Panc1 (cell line): Measurements from ENCODE around the gene PRRX1. TPM values are rescaled to one million over a fixed set of nuclear protein-coding genes. Genes with fewer than 3 reads are reported as not detected.

Experiments
- ATAC-seq: fragments of 200-7000 bp; cut with Tn5 transposase; 2 replicates; pipeline ENCODE4 v1.9.1; 2020; ENCODE audit warnings: mild to moderate bottlenecking, moderate library complexity
- BruUV-seq: library from RNA; stranded (reverse); fragments of 400-500 nt; replicated peaks from 2 replicates; lab custom pipeline; 2021; lab: Mats Ljungman, UMichigan
- CTCF ChIA-PET: fragments of 300-600 bp; sonication (Branson Sonifier 250); formaldehyde crosslinking; loops from one replicate; lab custom pipeline; 2022; ENCODE audit warnings: antibody characterized with exemption; lab: Charles Lee
- POLR2A ChIA-PET: fragments of 300-600 bp; sonication (Branson Sonifier 250); formaldehyde crosslinking; loops from one replicate; lab custom pipeline; 2022; ENCODE audit warnings: antibody characterized with exemption; lab: Charles Lee
- DNase-seq: peaks from one replicate; pipeline ENCODE4 v3.0.0-alpha.2; 2010; ENCODE audit warnings: low read depth, low spot score
- H3K27ac ChIP-seq: 2 replicates; pipeline ENCODE4 v1.5.1; 2011; ENCODE audit warnings: mild to moderate bottlenecking, low read length, inconsistent platforms
- H3K27me3 ChIP-seq: fragments of 200-500 bp; sonication (Bioruptor generic); 2 replicates; pipeline ENCODE4 v1.6.0; 2014; ENCODE audit warnings: low read length, inconsistent platforms; ENCODE audit not compliant: control insufficient read depth, insufficient read depth
- H3K36me3 ChIP-seq: fragments of 200-500 bp; sonication (Bioruptor generic); 2 replicates; pipeline ENCODE4 v1.5.1; 2014; ENCODE audit warnings: inconsistent platforms, mild to moderate bottlenecking, low read length, moderate library complexity; ENCODE audit not compliant: control insufficient read depth, insufficient read depth
- H3K4me1 ChIP-seq: 2 replicates; pipeline ENCODE4 v1.5.1; 2011; ENCODE audit warnings: inconsistent platforms, mild to moderate bottlenecking, low read length, moderate library complexity; ENCODE audit not compliant: control insufficient read depth, insufficient read depth
- H3K4me3 ChIP-seq, 2 experiments: 2 replicates each; pipeline ENCODE4 v1.5.1; 2011 to 2012; ENCODE audit warnings: low read depth in 2 of 2, low read length in 2 of 2, mild to moderate bottlenecking in 2 of 2, inconsistent platforms in 1 of 2, moderate library complexity in 1 of 2
- H3K9me3 ChIP-seq: fragments of 200-500 bp; sonication (Bioruptor generic); 2 replicates; pipeline ENCODE4 v1.5.1; 2014; ENCODE audit warnings: low read depth, mild to moderate bottlenecking, inconsistent platforms, low read length, moderate library complexity; ENCODE audit not compliant: control insufficient read depth, insufficient read depth
- CTCF ChIP-seq: fragments of 450-650 bp; IDR thresholded peaks from 2 replicates; pipeline ENCODE4 v1.5.1; 2017; ENCODE audit warnings: mild to moderate bottlenecking
- POLR2AphosphoS5 ChIP-seq: IDR thresholded peaks from 2 replicates; pipeline ENCODE4 v1.6.1; 2012; ENCODE audit warnings: mild to moderate bottlenecking, low read depth, low read length, moderate library complexity
- REST ChIP-seq, 2 experiments: IDR thresholded peaks; 2 replicates each; pipeline ENCODE4 v1.6.1; 2011 to 2012; ENCODE audit warnings: low read depth in 2 of 2, control low read depth in 1 of 2, low read length in 1 of 2, mild to moderate bottlenecking in 1 of 2, moderate library complexity in 1 of 2; ENCODE audit not compliant: insufficient read depth in 1 of 2
- SIN3A ChIP-seq: IDR thresholded peaks from 2 replicates; pipeline ENCODE4 v1.6.1; 2012; ENCODE audit warnings: low read depth, mild to moderate bottlenecking, low read length, moderate library complexity, borderline replicate concordance; ENCODE audit not compliant: insufficient read depth
- TCF7L2 ChIP-seq: IDR thresholded peaks from 2 replicates; pipeline ENCODE4 v1.6.1; 2011; ENCODE audit warnings: mild to moderate bottlenecking, low read depth, low read length, inconsistent platforms
- in situ Hi-C: cut with HindIII; loops from 2 replicates; pipeline ENCODE4 v1.10.0; 2016; ENCODE audit warnings: low sequenced_read_pairs, low pct_unique_long_range_greater_than_20kb
- intact Hi-C: fragments of 100-400 bp; cut with micrococcal nuclease; formaldehyde crosslinking; loops from one replicate; pipeline ENCODE4 v1.10.0; 2022; ENCODE audit not compliant: unreplicated experiment
- total RNA-seq: library from RNA; stranded (reverse); gene quantifications from one replicate; pipeline ENCODE4 v1.2.1, GENCODE V29; 2021; ENCODE audit not compliant: unreplicated experiment

Gene PRRX1
- total RNA-seq, 1 experiment from 2014 or later = 0.69 TPM

- in situ Hi-C loops = no loop called here
- ATAC-seq (no peak), DNase-seq (no peak)
- no peaks in the 10 kb centered on the region for H3K27me3 ChIP-seq
- no peaks in the 10 kb centered on the region for H3K9me3 ChIP-seq
- H3K4me1 ChIP-seq = no peaks in the 10 kb centered on the region
- no peak overlapping the region for H3K27ac ChIP-seq
- CTCF ChIA-PET = no interaction called here
- BruUV-seq = no TSS peak
- no peaks in the 10 kb centered on the region for H3K36me3 ChIP-seq
- TF ChIP-seq SIN3A (no peak), CTCF (no peak), POLR2AphosphoS5 (no peak), REST (IDR thresholded peaks at IDR 0.05; ENCODE audit: insufficient read depth in 1 of 2, low read depth in 2 of 2, low read length in 1 of 2) (no peak), TCF7L2 (no peak)
- H3K4me3 ChIP-seq = no peak overlapping the region
- POLR2A ChIA-PET = no interaction called here
- intact Hi-C loops = no loop called here
These were observed 77.7 kb downstream of the PRRX1 start for GRCh38 chr1:170741678-170742077.

- ATAC-seq (no peak), DNase-seq (no peak)
- TF ChIP-seq REST (IDR thresholded peaks at IDR 0.05; ENCODE audit: insufficient read depth in 1 of 2, low read depth in 2 of 2, low read length in 1 of 2) (no peak), TCF7L2 (no peak), SIN3A (no peak), POLR2AphosphoS5 (no peak), CTCF (no peak)
- Histone ChIP-seq H3K27ac (no peak overlapping the region), H3K9me3 (no peaks in the 10 kb centered on the region), H3K27me3 (no peaks in the 10 kb centered on the region), H3K36me3 (no peaks in the 10 kb centered on the region), H3K4me1 (no peaks in the 10 kb centered on the region), H3K4me3 (no peak overlapping the region)
- BruUV-seq = no TSS peak
- in situ Hi-C loops (no loop called here), intact Hi-C loops (no loop called here)
- ChIA-PET CTCF (no interaction called here), POLR2A (no interaction called here)
These were observed 78.7 kb downstream of the PRRX1 start for GRCh38 chr1:170742600-170742999.
